B cell (primary cell): ENCODE results near the gene KSR1. TPM values are rescaled to one million over a fixed set of nuclear protein-coding genes. Genes with fewer than 3 reads are reported as not detected.

ENCODE experiments used
- ATAC-seq: fragments of 200-7000 bp; cut with Tn5 transposase; one replicate; pipeline ENCODE4 v1.10.0; 2021; ENCODE audit warnings: low read depth, mild to moderate bottlenecking, moderate number of reproducible peaks, moderate library complexity
- CTCF ChIA-PET: fragments of 350-600 bp; sonication (Branson Sonifier 250); formaldehyde crosslinking; loops from one replicate; lab custom pipeline; 2021; ENCODE audit warnings: antibody characterized with exemption, inconsistent platforms; lab: Charles Lee
- POLR2A ChIA-PET: fragments of 350-600 bp; sonication (Branson Sonifier 250); formaldehyde crosslinking; loops from one replicate; lab custom pipeline; 2021; ENCODE audit warnings: antibody characterized with exemption; lab: Charles Lee
- DNase-seq: peaks from one replicate; pipeline ENCODE4 v3.0.0; 2013
- H2AFZ ChIP-seq: 2 replicates; pipeline ENCODE4 v1.6.1; 2012; ENCODE audit warnings: mild to moderate bottlenecking, low read depth, low read length; ENCODE audit not compliant: insufficient read depth, poor library complexity, severe bottlenecking
- H3K27ac ChIP-seq, 2 donors: 1 replicate in 1 of 2; 2 replicates in 1 of 2; pipeline ENCODE4 v1.5.1; 2012 to 2013; ENCODE audit warnings: low read length in 2 of 2, mild to moderate bottlenecking in 2 of 2, moderate library complexity in 1 of 2
- H3K27me3 ChIP-seq, 4 experiments: fragments of 200-600 bp in 1 of 4; sonication (generic) in 1 of 4; replicated peaks in 1 of 4; 1 replicate in 2 of 4; 2 replicates in 2 of 4; pipeline versions ENCODE4 v1.6.1 to v1.7.0; 2013 to 2016; ENCODE audit warnings: low read length in 3 of 4, mild to moderate bottlenecking in 2 of 4, mixed read lengths in 1 of 4, moderate library complexity in 1 of 4; ENCODE audit not compliant: insufficient read depth in 4 of 4, control insufficient read depth in 3 of 4; ENCODE audit errors: control extremely low read depth in 1 of 4
- H3K36me3 ChIP-seq, 2 experiments: replicated peaks in 1 of 2; 1 replicate in 1 of 2; 2 replicates in 1 of 2; pipeline versions ENCODE4 v1.6.1 to v1.7.1; 2013; ENCODE audit warnings: low read length in 1 of 2; ENCODE audit not compliant: insufficient read depth in 2 of 2, control insufficient read depth in 1 of 2; ENCODE audit errors: control extremely low read depth in 1 of 2, extremely low read depth in 1 of 2
- H3K4me1 ChIP-seq, 2 donors: fragments of 200-600 bp in 1 of 2; sonication (generic) in 1 of 2; 1 replicate in 1 of 2; 2 replicates in 1 of 2; pipeline versions ENCODE4 v1.5.1 to v1.6.1; 2013 to 2017; ENCODE audit warnings: low read length in 2 of 2; ENCODE audit not compliant: control insufficient read depth in 2 of 2, insufficient read depth in 2 of 2
- H3K4me2 ChIP-seq: replicated peaks from 2 replicates; pipeline ENCODE3; 2012; ENCODE audit warnings: mild to moderate bottlenecking, low read depth, low read length; ENCODE audit not compliant: poor library complexity, severe bottlenecking
- H3K4me3 ChIP-seq, 5 experiments: fragments of 200-600 bp in 1 of 5; sonication (generic) in 1 of 5; 1 replicate in 3 of 5; 2 replicates in 2 of 5; pipeline versions ENCODE4 v1.5.1 to v1.7.0; 2011 to 2016; ENCODE audit warnings: low read length in 4 of 5, mild to moderate bottlenecking in 4 of 5, low read depth in 2 of 5, control low read depth in 1 of 5, moderate library complexity in 1 of 5; ENCODE audit not compliant: insufficient read depth in 1 of 5; ENCODE audit errors: control extremely low read depth in 1 of 5, extremely low read depth in 1 of 5
- H3K79me2 ChIP-seq: fragments of 200-600 bp; sonication (generic); one replicate; pipeline ENCODE4 v1.6.0; 2016; ENCODE audit warnings: low read length; ENCODE audit not compliant: control insufficient read depth, insufficient read depth
- H3K9ac ChIP-seq: fragments of 200-600 bp; sonication (generic); 2 replicates; pipeline ENCODE4 v1.6.1; 2017; ENCODE audit warnings: mild to moderate bottlenecking, low read length, moderate library complexity
- H3K9me3 ChIP-seq, 3 donors: one replicate each; pipeline versions ENCODE4 v1.6.1 to v1.7.1; 2013; ENCODE audit warnings: low read length in 2 of 3; ENCODE audit not compliant: control insufficient read depth in 2 of 3, insufficient read depth in 1 of 3; ENCODE audit errors: control extremely low read depth in 1 of 3
- H4K20me1 ChIP-seq: 2 replicates; pipeline ENCODE4 v1.6.0; 2012; ENCODE audit warnings: mild to moderate bottlenecking, low read length; ENCODE audit not compliant: insufficient read depth, control insufficient read depth, poor library complexity, severe bottlenecking
- H3K27ac Mint-ChIP-seq: one replicate; pipeline ENCODE4 v1.8.0; 2021; ENCODE audit warnings: mixed read lengths
- H3K27me3 Mint-ChIP-seq: one replicate; pipeline ENCODE4 v1.8.0; 2021; ENCODE audit warnings: mixed read lengths
- H3K4me1 Mint-ChIP-seq: one replicate; pipeline ENCODE4 v1.8.0; 2021; ENCODE audit warnings: mixed read lengths
- H3K4me3 Mint-ChIP-seq: one replicate; pipeline ENCODE4 v1.8.0; 2021; ENCODE audit warnings: mixed read lengths
- H3K9me3 Mint-ChIP-seq: one replicate; pipeline ENCODE4 v1.8.0; 2022; ENCODE audit warnings: mixed read lengths; ENCODE audit not compliant: insufficient read depth
- EZH2 ChIP-seq: IDR thresholded peaks from 2 replicates; pipeline ENCODE4 v1.6.1; 2012; ENCODE audit warnings: borderline replicate concordance, low read depth, mild to moderate bottlenecking, moderate library complexity, low read length; ENCODE audit not compliant: insufficient read depth, poor library complexity, severe bottlenecking
- WGBS: methylation state at CpG from one replicate; pipeline ENCODE4 v1.1.5; 2013; ENCODE audit warnings: missing lambda C conversion rate; ENCODE audit not compliant: insufficient coverage; 5-methylcytosine and 5-hydroxymethylcytosine counted together
- intact Hi-C: fragments of 100-400 bp; cut with micrococcal nuclease; formaldehyde crosslinking; loops from one replicate; pipeline ENCODE4 v1.10.0; 2022
- polyA plus RNA-seq: library from polyadenylated mRNA; depleted of rRNA; stranded (reverse); fragments of >200 nt; gene quantifications from 2 replicates; pipeline ENCODE4 v1.2.3, GENCODE V29; 2012
- total RNA-seq, 2 donors: library from RNA; stranded (reverse); fragments of 120-200 nt in 1 of 2; gene quantifications; 1 replicate in 1 of 2; 2 replicates in 1 of 2; pipeline versions ENCODE4 v1.2.3 to v1.2.4, GENCODE V29; 2013 to 2022
- TF ChIP-seq, protein P1 (sequence below): fragments of 200-600 bp; IDR thresholded peaks from one replicate; pipeline ENCODE4 v1.8.0; 2022; ENCODE audit warnings: antibody characterized with exemption, mild to moderate bottlenecking

Gene KSR1
- total and polyA plus RNA-seq, 2 donors (not counting 1 experiment from before 2014, with no cell fraction given) = 27.5 to 85.6 TPM

DNA sequence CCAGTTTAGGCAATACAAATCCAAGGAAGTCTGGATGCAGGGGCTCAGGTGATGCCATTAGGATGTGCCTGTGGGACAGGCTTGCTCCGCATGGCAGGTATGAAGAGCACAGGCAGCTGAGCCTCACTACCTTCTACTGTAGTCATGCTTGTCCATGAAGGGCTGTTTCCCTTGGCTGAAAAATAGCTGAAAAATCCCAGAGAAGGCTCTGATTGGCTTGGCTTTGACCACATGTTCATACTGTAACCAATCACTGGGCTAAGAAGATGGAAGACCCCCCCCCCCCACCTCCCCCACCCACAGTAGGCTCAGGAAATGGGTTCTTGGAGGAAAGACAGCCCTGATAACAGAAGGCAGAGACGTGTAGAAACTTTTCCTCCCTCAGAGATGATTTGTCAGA lies 108.2 kb downstream of the KSR1 start:
- Mint-ChIP-seq H3K4me3 (no peak overlapping the region), H3K4me1 (no peaks in the 10 kb centered on the region), H3K9me3 (no peaks in the 10 kb centered on the region), H3K27ac (no peak overlapping the region), H3K27me3 (no peaks in the 10 kb centered on the region)
- H3K9ac ChIP-seq = no peak overlapping the region
- no peaks in the 10 kb centered on the region for H3K4me1 ChIP-seq
- H3K4me3 ChIP-seq = no peak overlapping the region
- no peak overlapping the region for H3K4me2 ChIP-seq
- no peaks in the 10 kb centered on the region for H3K27me3 ChIP-seq
- H3K36me3 ChIP-seq = peaks cover 0 to 3% of the 10 kb centered on the region in 2 experiments
- intact Hi-C loops = no loop called here
- H3K27ac ChIP-seq = no peak overlapping the region
- DNase-seq (no peak), ATAC-seq (no peak)
- TF ChIP-seq, protein P1, sequence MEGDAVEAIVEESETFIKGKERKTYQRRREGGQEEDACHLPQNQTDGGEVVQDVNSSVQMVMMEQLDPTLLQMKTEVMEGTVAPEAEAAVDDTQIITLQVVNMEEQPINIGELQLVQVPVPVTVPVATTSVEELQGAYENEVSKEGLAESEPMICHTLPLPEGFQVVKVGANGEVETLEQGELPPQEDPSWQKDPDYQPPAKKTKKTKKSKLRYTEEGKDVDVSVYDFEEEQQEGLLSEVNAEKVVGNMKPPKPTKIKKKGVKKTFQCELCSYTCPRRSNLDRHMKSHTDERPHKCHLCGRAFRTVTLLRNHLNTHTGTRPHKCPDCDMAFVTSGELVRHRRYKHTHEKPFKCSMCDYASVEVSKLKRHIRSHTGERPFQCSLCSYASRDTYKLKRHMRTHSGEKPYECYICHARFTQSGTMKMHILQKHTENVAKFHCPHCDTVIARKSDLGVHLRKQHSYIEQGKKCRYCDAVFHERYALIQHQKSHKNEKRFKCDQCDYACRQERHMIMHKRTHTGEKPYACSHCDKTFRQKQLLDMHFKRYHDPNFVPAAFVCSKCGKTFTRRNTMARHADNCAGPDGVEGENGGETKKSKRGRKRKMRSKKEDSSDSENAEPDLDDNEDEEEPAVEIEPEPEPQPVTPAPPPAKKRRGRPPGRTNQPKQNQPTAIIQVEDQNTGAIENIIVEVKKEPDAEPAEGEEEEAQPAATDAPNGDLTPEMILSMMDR = no peak
- TF ChIP-seq EZH2 = no peak
- POLR2A ChIA-PET = no interaction called here
- CTCF ChIA-PET = no interaction called here
- WGBS = 100% methylated on average over 1 of the region's 2 CpGs
- H3K79me2 ChIP-seq = peaks cover 3% of the 10 kb centered on the region
- no peak overlapping the region for H2AFZ ChIP-seq
- peaks cover 10% of the 10 kb centered on the region for H4K20me1 ChIP-seq
- H3K9me3 ChIP-seq = peaks cover 0 to 6% (median 0%) of the 10 kb centered on the region in 3 donors

GRCh38 chr17:27565874-27566670 lies 109.8 kb downstream of the KSR1 start:
- peaks cover 3% of the 10 kb centered on the region for H3K79me2 ChIP-seq
- H3K27me3 ChIP-seq = no peaks in the 10 kb centered on the region
- no peak overlapping the region for H3K4me3 ChIP-seq
- peaks cover 0 to 6% (median 0%) of the 10 kb centered on the region in 3 donors for H3K9me3 ChIP-seq
- 91% methylated on average over 9 of the region's 11 CpGs for WGBS
- TF ChIP-seq, protein P1 = no peak
- TF ChIP-seq EZH2 = no peak
- H3K4me1 ChIP-seq = no peaks in the 10 kb centered on the region
- H3K27ac ChIP-seq = no peak overlapping the region
- no peak overlapping the region for H2AFZ ChIP-seq
- no peaks in the 10 kb centered on the region for H3K27me3 Mint-ChIP-seq
- ChIA-PET CTCF (interaction anchor here (1.1 to 1.4 kb wide), 2 partner anchors 34 to 110 kb away, joined by 3 to 5 read pairs; partner anchors contain the start of gene KSR1), POLR2A (no interaction called here)
- H4K20me1 ChIP-seq = peaks cover 17% of the 10 kb centered on the region
- no peaks in the 10 kb centered on the region for H3K4me1 Mint-ChIP-seq
- no peak overlapping the region for H3K4me3 Mint-ChIP-seq
- no peak overlapping the region for H3K9ac ChIP-seq
- DNase-seq (no peak), ATAC-seq (no peak)
- no peak overlapping the region for H3K27ac Mint-ChIP-seq
- intact Hi-C loops = no loop called here
- no peaks in the 10 kb centered on the region for H3K9me3 Mint-ChIP-seq
- H3K36me3 ChIP-seq = peaks cover 0 to 3% of the 10 kb centered on the region in 2 experiments
- H3K4me2 ChIP-seq = no peak overlapping the region
